HEK293 (cell line): ENCODE measurements around the gene REC8.

Source experiments
- ZBTB49 ChIP-seq: fragments of 450-650 bp; formaldehyde crosslinking; IDR thresholded peaks from 2 replicates; pipeline ENCODE4 v1.5.1; 2016; ENCODE audit warnings: missing biosample characterization, missing genetic modification characterization, low read depth
- ZNF324 ChIP-seq: fragments of 450-650 bp; formaldehyde crosslinking; IDR thresholded peaks from 2 replicates; pipeline ENCODE4 v1.5.1; 2016; ENCODE audit warnings: missing biosample characterization, missing genetic modification characterization
- ZNF521 ChIP-seq: fragments of 450-650 bp; formaldehyde crosslinking; IDR thresholded peaks from 2 replicates; pipeline ENCODE4 v1.5.1; 2017; ENCODE audit warnings: missing biosample characterization, mild to moderate bottlenecking, missing genetic modification characterization

- TF ChIP-seq ZNF324 (tag by site-specific recombination) (no peak), ZNF521 (no peak), ZBTB49 (tag by site-specific recombination) (no peak)
Observed at GRCh38 chr14:24146978-24147760, 24.7 kb upstream of the REC8 start, which contains the start of gene RNF31.
